ENCODE data around the gene KLRG1.

KLRG1 gene

DNA sequence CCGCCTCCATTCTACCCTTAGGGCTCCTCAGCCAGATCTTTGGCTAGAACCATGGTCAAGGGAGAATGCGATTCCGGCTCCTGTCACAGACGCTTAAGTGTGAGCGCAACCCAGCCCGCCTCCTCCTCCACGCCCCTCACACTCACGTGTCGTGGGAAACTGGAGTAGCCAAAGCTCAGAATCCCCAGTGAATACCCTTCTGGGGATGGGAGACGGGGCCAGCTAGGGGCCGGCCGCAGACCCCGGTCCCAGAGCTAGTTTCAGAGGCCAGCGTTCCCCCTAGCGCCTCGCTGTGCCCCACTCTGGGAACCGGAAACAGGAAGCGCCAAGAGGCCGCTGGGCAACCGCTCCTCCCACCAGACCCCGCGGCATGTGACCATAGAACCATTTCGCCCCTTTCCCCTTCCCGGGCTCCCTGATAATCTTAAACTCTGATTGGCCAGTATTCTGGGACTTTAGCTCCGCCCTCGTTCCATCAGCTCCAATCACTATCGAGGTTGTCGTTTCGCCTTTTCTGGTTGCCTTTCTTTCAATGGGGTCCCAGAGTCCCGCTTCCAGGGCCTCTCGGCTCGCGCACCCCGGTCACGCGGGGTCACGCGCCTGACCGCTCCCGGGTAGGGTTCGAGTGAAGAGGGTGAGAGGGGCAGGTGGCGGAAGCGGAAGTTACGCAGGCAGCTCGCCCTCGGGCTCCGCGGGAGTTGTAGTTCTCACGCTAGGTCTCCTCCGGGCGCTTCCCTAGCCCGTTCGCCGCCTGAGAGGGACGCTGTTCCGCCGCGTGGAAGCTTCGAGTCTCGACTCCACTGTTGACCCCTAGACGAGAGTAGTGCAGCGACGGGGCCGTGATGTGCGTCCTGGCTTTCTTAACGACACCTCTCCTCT, 39.8 kb upstream of the KLRG1 start, which contains the start of gene M6PR:
Gene M6PR (minus strand): TSS at position 304 of the 879 bp plus-strand sequence. CDS start 3,241 bp downstream, outside the sequence.
- peak within 1 kb of the TSS; percentile 85 for H3K4me3 ChIP-seq (ENCODE audit: low read depth, low read length)
- DNase-seq (ENCODE audit: low read depth, low spot score) = peak; percentile 95
- TF ChIP-seq, protein P1, sequence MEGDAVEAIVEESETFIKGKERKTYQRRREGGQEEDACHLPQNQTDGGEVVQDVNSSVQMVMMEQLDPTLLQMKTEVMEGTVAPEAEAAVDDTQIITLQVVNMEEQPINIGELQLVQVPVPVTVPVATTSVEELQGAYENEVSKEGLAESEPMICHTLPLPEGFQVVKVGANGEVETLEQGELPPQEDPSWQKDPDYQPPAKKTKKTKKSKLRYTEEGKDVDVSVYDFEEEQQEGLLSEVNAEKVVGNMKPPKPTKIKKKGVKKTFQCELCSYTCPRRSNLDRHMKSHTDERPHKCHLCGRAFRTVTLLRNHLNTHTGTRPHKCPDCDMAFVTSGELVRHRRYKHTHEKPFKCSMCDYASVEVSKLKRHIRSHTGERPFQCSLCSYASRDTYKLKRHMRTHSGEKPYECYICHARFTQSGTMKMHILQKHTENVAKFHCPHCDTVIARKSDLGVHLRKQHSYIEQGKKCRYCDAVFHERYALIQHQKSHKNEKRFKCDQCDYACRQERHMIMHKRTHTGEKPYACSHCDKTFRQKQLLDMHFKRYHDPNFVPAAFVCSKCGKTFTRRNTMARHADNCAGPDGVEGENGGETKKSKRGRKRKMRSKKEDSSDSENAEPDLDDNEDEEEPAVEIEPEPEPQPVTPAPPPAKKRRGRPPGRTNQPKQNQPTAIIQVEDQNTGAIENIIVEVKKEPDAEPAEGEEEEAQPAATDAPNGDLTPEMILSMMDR (IDR thresholded peaks at IDR 0.05; ENCODE audit: low read depth, low read length) = peak; percentile 68
- in situ Hi-C loops (cut with HindIII; ENCODE audit: low sequenced_read_pairs) = no loop called here

DNA sequence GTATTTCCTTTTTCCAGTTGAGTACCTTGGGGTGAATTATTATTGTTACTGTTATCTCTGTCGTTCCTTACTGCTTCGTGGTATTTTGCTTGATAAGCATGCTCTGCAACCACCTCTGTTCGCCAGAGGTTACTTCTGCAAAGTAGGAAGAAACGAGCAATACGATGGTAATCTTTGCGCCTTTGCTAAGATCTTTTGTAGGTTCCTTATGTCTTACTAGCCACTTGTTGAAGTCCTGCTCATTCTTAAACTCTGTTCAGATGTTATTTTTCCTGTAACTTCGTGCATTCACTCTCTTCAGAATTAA, 39.2 kb upstream of the KLRG1 start:
- TF ChIP-seq, protein P1 (IDR thresholded peaks at IDR 0.05; ENCODE audit: low read depth, low read length) = no peak
- H3K4me3 ChIP-seq (ENCODE audit: low read depth, low read length) = peak overlapping the region; percentile 85
- DNase-seq (ENCODE audit: low read depth, low spot score) = no peak
- in situ Hi-C loops (cut with HindIII; ENCODE audit: low sequenced_read_pairs) = no loop called here

DNA sequence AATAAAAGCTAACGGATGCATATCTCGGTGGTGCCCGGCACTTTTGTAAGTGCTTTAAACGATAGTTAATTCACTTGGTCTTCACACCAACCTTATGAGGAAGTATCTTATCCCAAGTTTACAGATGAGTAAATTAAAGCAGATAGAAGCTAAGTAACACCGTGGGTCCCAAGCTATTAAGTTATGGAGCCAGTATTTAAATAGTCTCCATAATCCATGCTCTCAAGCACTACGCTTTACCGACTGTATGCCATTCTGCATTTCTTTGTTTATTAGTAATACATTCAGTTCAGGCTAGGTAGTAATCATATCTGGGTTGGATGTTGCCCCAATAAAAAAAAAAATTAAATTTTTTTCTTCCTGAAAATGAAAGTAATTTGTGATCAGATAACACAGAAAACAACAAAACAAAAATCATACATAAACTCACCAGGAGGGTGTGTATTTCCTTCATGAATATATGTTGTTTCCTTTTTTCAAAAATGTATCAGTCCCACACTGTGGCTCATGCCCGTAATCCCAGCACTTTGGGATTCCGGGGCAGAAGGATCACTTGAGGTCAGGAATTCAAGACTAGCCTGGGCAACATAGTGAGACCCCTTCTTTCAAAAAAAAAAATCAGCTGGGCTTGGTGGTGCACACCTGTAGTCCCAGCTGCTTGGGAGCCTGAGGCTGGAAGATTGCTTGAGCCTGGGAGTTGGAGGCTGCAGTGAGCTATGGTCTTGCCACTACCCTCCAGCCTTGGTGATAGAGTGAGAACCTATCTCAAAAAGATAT, 38.5 kb upstream of the KLRG1 start:
- DNase-seq (ENCODE audit: low read depth, low spot score) = no peak
- TF ChIP-seq, protein P1 (IDR thresholded peaks at IDR 0.05; ENCODE audit: low read depth, low read length) = no peak
- H3K4me3 ChIP-seq (ENCODE audit: low read depth, low read length) = peak overlapping the region; percentile 85
- in situ Hi-C loops (cut with HindIII; ENCODE audit: low sequenced_read_pairs) = no loop called here

DNA sequence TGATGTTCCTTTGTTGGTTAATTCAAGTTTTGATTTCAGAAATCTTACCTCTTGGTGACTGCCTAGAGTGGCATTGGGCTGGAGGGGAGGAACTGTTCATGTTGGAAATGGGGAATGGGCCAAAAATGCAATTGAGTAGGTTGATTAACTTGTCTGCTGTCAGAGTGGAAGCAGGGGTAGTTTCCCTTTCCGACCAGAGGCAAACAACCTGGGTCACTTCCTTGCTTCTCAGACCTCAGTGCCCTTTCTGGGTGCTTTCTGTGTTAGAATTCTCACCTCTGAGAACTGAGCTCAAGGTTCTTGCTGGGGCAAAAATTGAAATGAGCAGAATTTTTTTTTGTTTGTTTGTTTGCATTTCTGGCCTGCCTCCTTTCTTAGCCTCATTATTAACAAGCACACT, 37.6 kb upstream of the KLRG1 start:
- in situ Hi-C loops (cut with HindIII; ENCODE audit: low sequenced_read_pairs) = no loop called here

DNA sequence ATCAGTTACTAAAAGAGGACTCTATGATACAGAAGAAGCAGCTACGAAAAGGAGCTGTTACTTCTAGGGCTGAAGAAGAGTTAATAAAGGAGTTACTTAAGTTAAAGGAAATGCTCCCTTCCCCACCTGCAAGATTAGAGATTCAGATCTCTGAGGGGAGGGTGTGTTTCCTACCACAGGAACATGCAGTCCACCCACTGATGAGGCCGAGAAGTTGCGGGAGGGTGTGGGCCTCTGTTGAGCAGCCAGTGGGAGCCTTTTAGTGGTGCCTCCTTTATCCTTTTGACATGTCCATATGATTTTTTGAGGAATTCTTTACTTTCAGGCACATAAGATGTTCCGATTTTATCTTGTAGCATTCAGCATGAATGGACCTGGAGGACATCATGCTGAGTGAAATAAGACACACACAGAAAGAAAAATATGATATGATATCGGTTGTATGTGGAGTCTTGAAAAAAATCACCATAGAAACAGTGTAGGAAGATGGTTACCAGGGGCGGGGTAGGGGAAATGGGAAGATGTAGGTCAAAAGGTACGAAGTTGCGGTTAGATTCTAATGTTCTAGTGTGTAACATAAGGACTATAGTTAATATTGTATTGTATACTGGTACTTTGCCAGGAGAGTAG, 35.5 kb upstream of the KLRG1 start:
- TF ChIP-seq, protein P1 (IDR thresholded peaks at IDR 0.05; ENCODE audit: low read depth, low read length) = no peak
- in situ Hi-C loops (cut with HindIII; ENCODE audit: low sequenced_read_pairs) = no loop called here
- no peak overlapping the region for H3K4me3 ChIP-seq (ENCODE audit: low read depth, low read length)
- DNase-seq (ENCODE audit: low read depth, low spot score) = no peak

More for the DNA sequence above, 37.6 kb upstream of the KLRG1 start:
- no peak overlapping the region for H3K4me3 ChIP-seq (ENCODE audit: low read depth, low read length)
- DNase-seq (ENCODE audit: low read depth, low spot score) = no peak
- TF ChIP-seq, protein P1 (IDR thresholded peaks at IDR 0.05; ENCODE audit: low read depth, low read length) = no peak

DNA sequence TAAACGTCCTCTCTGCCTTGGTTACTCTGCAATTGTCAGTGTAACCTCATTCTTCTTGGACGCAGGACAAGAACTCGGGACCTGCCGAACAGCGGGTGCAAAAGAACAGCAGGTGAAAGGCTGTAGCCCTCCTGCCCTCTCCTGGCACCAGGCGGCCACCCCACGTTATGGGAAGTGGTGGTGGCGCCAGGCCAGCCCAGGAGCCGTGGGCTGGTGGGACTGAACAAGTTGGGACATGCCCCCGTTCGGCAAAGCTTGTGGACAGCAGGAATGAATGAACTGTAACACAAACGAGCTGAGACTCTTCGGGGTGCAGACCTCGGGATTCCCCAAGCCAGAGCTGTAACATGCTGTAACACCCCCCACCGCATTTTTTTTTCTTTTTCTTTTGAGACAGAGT, 33.3 kb upstream of the KLRG1 start:
- in situ Hi-C loops (cut with HindIII; ENCODE audit: low sequenced_read_pairs) = no loop called here
- no peak for DNase-seq (ENCODE audit: low read depth, low spot score)
- H3K4me3 ChIP-seq (ENCODE audit: low read depth, low read length) = no peak overlapping the region
- TF ChIP-seq, protein P1 (IDR thresholded peaks at IDR 0.05; ENCODE audit: low read depth, low read length) = no peak
